HG03108 (cell line): ENCODE measurements around the gene MCTP2.

Source experiments
- ATAC-seq: cut with Tn5 transposase; IDR thresholded peaks from one replicate; pipeline ENCODE4 v1.9.1; 2021; ENCODE audit warnings: moderate library complexity; ENCODE audit not compliant: unreplicated experiment

The MCTP2 gene

GRCh38 chr15:94351031-94351535 is 119.7 kb downstream of the MCTP2 start:
- no peak for ATAC-seq

DNA sequence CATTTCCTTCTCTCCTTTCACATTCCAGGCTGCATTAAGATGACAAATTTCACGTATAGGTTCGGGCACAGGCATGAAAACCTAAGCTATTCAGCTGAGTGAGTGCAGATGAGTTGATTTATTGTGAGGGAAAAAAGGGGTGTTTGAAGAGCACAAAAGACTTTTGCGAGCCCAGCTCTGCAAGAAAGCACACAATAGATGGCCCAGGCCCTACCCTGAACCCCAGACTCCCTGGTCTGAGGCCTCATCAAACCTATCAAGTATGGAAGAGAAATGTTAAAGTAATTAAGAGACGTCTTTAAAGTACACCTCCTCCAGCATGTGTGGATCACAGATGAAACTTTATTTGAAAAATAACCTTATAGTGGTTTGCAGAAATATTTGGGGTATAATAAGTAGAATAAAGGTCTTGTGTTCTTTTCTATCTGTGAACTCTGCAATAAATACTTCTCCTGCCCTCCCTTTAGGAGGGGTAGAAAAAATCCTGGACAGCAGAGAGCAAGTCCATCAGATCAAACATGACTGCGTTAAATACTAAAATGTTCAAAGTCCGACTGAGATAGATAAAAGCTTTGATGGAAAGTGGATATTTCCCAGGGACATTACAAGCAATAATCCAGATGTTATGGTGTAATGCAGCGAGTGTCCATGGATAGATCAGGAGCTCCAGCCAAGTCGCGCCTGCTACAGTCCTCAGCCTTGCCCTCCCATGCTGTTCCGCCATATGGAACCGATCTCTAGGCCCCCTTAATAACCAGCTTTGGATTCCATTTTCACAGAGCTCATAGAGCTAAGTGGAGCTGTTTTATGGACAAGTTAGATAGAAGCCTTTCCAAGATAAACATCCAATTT is 121.5 kb downstream of the MCTP2 start:
- ATAC-seq: no peak

GRCh38 chr15:94353488-94353820 is 122.1 kb downstream of the MCTP2 start:
- no peak for ATAC-seq

- no peak for ATAC-seq
These were observed 123.3 kb downstream of the MCTP2 start for GRCh38 chr15:94354655-94355054.

DNA sequence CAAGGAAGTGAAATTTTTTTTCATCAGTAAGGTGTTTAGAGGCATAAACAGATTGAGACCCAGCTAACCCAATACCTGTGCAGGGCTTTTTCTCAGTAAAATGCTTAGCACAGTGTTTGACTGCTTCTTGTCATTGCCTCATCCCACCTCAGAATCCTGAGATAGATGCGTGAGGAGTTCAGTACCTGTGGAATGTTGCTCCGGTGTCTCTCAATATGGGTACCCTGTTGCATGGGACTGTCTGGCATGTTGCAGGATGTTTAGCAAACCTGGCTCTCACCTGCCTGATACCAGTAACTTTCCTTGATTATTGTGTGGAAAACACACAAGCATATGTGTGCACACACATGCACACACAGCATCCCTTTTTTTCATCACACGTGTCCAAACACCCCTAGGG is 128.4 kb downstream of the MCTP2 start:
- no peak for ATAC-seq

DNA sequence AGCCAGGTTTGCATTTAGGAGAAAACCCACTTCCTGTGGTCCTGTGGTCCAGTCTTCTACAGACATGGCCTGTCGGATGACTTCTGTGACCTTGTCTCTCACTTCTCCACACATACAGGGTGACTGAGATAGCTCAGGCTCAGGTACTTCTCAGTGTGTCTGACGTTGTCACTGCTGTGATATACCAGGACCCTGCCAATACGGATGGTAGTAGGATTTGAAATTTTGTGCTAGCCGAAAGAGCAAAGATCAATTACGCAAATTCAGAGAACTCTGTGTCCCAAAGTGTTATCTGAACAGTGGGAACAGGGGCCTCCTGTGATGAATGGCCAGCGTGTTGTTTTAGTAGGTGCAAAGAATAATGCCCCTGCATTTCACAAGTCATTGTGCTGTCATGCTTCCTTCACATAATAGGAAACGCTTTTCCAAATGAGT is 128.9 kb downstream of the MCTP2 start:
- ATAC-seq: no peak

DNA sequence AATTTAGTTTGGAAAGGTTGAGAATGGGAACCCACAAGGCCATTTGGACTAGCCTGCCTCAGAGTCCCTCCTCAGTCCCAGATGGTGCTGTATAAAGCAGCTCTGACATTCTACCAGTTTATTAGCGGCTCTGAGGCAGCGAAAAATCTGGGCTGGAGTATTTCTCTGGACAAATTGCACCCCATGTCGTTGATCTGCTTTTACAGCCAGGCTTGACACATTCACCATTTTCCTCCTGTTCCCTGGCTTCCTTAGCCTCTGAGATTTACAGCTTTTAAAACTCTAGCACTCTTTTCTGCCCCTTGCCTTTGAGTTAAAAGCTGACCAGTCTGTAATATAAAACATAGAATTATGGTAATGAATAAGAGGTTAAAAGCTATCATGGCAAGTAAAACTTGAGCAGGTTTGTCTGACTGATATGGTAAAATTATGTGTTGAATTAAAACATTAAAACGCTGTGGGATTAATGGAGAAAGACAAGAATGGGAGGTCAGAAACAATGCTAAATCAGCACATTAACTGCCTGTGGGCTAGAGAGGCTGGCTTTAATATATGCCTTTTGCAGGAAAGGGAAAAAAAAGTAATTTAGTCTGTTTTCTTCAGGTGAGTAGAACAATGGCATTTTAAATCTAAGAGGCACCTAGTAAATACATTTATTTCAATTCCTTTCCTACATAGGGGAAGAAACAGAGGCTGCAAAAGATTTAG is 131.2 kb downstream of the MCTP2 start:
- ATAC-seq: no peak

GRCh38 chr15:94363382-94363781 is 132.0 kb downstream of the MCTP2 start:
- no peak for ATAC-seq

DNA sequence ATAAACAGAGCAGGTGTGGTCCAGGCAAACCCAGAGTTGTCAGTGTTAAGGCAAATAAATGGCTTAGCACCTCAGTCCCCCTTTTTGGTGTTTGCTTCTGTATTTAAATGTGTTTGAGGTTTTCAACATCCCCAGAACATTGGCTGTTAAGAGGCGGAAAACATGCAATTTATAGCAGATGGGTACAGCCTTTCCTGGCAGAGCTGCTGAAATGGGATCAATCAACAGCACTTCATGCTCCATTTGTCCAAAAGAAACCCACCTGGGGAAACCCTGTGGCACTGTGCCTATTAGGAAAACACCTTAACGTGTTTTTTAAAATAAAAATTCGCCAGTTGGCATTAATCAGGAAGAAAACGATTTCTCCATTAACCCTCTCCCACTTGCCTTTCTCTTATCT is 135.4 kb downstream of the MCTP2 start:
- no peak for ATAC-seq

DNA sequence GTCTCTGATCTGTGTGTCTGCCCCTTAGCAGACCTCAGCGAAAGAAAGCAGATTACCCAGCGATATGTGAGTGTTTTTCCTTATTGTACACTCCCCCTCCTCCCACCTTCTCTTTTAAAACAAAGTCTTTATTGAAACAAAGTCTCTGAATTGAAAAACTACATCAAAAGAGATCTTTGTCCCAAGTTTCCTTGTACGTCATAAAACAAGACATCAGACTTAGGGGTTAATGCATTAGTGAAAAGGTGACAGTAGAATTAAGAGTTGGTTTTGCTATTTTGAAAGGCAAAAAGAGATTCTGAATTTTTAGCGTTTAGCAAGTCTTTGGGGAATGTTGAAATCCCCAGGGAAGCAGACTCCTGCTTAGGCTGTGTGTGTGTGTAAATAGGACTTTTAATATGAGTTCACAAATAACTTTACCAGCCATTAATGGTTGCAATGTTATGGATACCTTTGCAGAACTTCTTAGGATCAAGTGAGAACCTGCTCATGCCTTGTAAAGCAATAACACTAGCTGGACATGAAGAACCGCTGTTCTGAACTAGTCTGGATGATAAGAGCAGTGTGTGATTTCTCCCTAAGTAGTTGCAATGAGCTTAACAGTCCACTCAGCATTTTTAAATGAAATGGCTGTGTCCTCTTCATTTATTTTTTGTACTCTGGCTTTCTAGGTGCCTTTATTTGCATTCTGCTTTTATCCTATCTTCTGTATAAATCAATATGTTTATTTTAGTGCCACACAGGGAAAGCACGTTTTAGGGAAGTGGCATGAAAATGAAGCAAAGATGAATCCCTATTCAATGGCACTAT is 136.6 kb downstream of the MCTP2 start:
- no peak for ATAC-seq

- no peak for ATAC-seq
These were observed 139.0 kb downstream of the MCTP2 start for GRCh38 chr15:94370206-94370935.

DNA sequence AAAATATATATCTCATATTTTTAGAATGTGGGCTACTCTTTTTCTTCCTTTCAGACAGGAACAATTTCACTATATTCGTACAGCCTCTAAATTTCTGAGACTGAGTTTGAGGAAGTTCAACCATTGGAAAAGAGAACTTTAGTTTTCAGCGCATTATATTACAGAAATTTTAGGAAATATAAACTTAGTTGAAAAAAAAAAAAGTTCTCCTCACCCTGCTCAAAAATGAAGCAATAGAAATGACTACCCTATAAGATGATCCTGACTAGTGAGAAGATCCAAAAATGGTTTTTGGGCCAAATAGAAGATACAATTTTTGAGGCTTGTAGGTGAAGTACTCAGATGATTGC is 139.6 kb downstream of the MCTP2 start:
- no peak for ATAC-seq

GRCh38 chr15:94372821-94373220 is 141.5 kb downstream of the MCTP2 start:
- no peak for ATAC-seq

GRCh38 chr15:94375997-94376396 is 144.6 kb downstream of the MCTP2 start:
- no peak for ATAC-seq

DNA sequence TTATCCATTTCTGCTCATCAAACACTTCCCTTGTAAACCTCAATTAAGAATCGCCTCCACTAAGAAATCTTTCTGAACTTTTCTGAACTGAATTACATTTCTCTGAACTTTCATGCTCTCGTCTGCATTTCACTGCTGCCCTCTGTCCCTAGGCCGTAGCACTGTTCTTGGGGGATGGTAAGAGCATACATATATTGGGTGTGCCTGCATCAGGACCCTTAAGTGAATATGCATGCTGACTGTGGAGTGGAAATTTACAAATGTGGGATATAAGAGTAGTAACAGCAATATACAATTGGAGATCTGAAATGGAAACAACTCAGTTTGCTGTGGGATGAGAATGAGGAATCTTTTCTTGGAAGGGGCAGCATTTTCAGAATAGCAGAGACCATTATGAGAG is 148.6 kb downstream of the MCTP2 start:
- ATAC-seq: no peak

GRCh38 chr15:94380798-94381197 is 149.4 kb downstream of the MCTP2 start:
- no peak for ATAC-seq

GRCh38 chr15:94381384-94381783 is 150.0 kb downstream of the MCTP2 start:
- ATAC-seq: no peak

DNA sequence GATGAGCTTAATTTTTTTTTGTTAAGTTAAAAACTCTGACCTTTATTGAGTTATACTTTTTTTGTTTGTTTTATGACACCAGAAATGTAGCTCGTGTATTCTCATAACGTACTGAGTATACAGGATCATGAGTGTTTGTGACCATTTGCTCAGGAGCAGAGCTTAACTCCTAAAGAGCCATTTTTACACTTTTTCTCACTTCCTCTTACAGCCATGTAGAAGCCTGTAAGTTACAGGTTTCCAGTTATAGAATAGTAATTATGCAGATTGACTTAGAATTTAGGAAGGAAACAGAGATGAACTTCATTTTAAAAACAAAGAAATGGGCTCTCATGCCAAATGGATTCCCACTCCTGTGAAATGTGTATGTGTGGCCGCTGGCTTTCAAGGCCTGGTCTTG is 151.7 kb downstream of the MCTP2 start:
- no peak for ATAC-seq

DNA sequence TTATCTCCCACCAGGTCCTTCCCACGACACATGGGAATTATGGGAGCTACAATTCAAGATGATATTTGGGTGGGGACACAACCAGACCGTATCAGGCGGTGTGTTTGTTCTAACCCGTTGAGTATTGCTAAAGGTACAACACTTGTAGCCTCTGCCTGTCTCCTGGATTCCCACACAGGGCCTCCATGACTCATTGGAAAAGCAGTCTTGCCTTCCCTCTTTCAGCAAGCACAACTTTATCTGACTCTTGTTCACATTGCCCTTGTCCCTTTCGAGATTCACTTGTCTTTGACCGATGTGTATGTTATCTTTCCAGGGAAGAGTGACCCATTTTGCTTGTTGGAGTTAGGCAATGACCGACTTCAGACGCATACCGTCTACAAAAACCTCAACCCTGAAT is 152.3 kb downstream of the MCTP2 start:
- ATAC-seq: no peak

- ATAC-seq: no peak
These were observed 154.1 kb downstream of the MCTP2 start for GRCh38 chr15:94385441-94385840.

DNA sequence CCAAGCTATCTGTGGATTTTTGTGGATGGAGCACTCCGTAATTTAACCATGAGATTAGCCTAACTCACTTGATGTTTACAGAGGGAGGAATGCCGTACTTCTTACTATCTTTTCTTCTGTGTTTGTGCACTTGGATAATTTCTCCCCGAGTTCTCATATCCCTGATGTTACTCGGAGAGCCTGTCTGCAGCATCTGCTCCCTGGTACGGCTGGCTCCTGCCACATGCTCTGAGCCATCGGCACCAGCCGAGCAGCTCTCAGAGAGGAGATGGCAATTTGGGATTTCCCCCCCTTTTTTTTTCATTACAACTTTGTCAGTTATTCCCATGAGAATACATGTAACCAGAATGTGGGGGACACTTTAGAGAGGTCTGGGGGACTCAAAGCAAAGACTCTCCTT is 155.0 kb downstream of the MCTP2 start:
- ATAC-seq: no peak
